ENCODE results near the gene SRGAP3. TPM values are rescaled to one million over a fixed set of nuclear protein-coding genes. Genes with fewer than 3 reads are reported as not detected.

Gene SRGAP3
- total RNA-seq, 1 experiment from 2014 or later, result 17.9 TPM

- H3K4me3 Mint-ChIP-seq, result no peak overlapping the region
- peaks cover 28% of the 10 kb centered on the region for H3K4me1 Mint-ChIP-seq
Observed at GRCh38 chr3:9097495-9097894, 152.0 kb downstream of the SRGAP3 start.

GRCh38 chr3:9091486-9092235 lies 157.8 kb downstream of the SRGAP3 start:
- H3K4me1 Mint-ChIP-seq, result peaks cover 9% of the 10 kb centered on the region
- H3K36me3 Mint-ChIP-seq, result no peaks in the 10 kb centered on the region
- no peak overlapping the region for H3K4me3 Mint-ChIP-seq
- ChIA-PET CTCF (no interaction called here), POLR2A (no interaction called here)
- H3K27ac Mint-ChIP-seq, result peak overlapping the region; percentile 23; the same call in 1 of the 2 replicates
- no peaks in the 10 kb centered on the region for H3K27me3 Mint-ChIP-seq (ENCODE audit: low read depth)
- H3K9me3 Mint-ChIP-seq, result 0 out of 2 replicates have a peak, but pooled peaks cover 3% of the 10 kb centered on the region
- ATAC-seq (peak; percentile 47), DNase-seq (ENCODE audit: low spot score) (no peak)
- TF ChIP-seq IRF1 (CRISPR knock-in tag; IDR thresholded peaks at IDR 0.05) (no peak), ZNF425 (CRISPR knock-in tag; conservative IDR thresholded peaks at IDR 0.05) (no peak), HMGA2 (CRISPR knock-in tag; IDR thresholded peaks at IDR 0.05) (no peak), ZNF263 (CRISPR knock-in tag; IDR thresholded peaks at IDR 0.05; ENCODE audit: low read depth) (no peak), NFE2L1 (CRISPR knock-in tag; IDR thresholded peaks at IDR 0.05) (no peak), ZNF423 (CRISPR knock-in tag; IDR thresholded peaks at IDR 0.05) (no peak), E2F4 (CRISPR knock-in tag; IDR thresholded peaks at IDR 0.05; ENCODE audit: borderline replicate concordance, low read depth) (no peak), ZNF138 (CRISPR knock-in tag; conservative IDR thresholded peaks at IDR 0.05) (no peak), ZNF121 (CRISPR knock-in tag; IDR thresholded peaks at IDR 0.05) (no peak), JAZF1 (CRISPR knock-in tag; IDR thresholded peaks at IDR 0.05) (no peak), CBFB (CRISPR knock-in tag; IDR thresholded peaks at IDR 0.05; ENCODE audit: low read depth) (no peak), ZNF512 (CRISPR knock-in tag; IDR thresholded peaks at IDR 0.05; ENCODE audit: borderline replicate concordance) (no peak), MAX (CRISPR knock-in tag; IDR thresholded peaks at IDR 0.05) (no peak)

More at GRCh38 chr3:9097495-9097894, 152.0 kb downstream of the SRGAP3 start:
- DNase-seq (ENCODE audit: low spot score) (no peak), ATAC-seq (no peak)
- no peak overlapping the region for H3K27ac Mint-ChIP-seq
- ChIA-PET POLR2A (no interaction called here), CTCF (interaction anchor here (1.1 kb wide), 1 partner anchor 14 kb away, joined by 4 read pairs; no protein-coding TSS in a partner anchor)
- no peak for TF ChIP-seq CBFB (CRISPR knock-in tag; IDR thresholded peaks at IDR 0.05; ENCODE audit: low read depth)
- TF ChIP-seq E2F1 (CRISPR knock-in tag; IDR thresholded peaks at IDR 0.05), result no peak
- TF ChIP-seq AR (CRISPR knock-in tag; IDR thresholded peaks at IDR 0.05), result no peak
- TF ChIP-seq ZNF416 (CRISPR knock-in tag; IDR thresholded peaks at IDR 0.05), result no peak
- no peak for TF ChIP-seq SMAD3 (CRISPR knock-in tag; IDR thresholded peaks at IDR 0.05; ENCODE audit: borderline replicate concordance)
- TF ChIP-seq ELF4 (CRISPR knock-in tag; IDR thresholded peaks at IDR 0.05; ENCODE audit: low read depth), result no peak
- no peaks in the 10 kb centered on the region for H3K36me3 Mint-ChIP-seq
- H3K9me3 Mint-ChIP-seq, result 0 out of 2 replicates have a peak, but pooled peaks cover 3% of the 10 kb centered on the region
- H3K27me3 Mint-ChIP-seq (ENCODE audit: low read depth), result no peaks in the 10 kb centered on the region; the same call in 1 of the 2 replicates

All from WTC11 (cell line).